OCI-LY3 (cell line): ENCODE measurements around the gene SURF6.

ENCODE experiments used
- CTCF ChIP-seq: fragments of 200-600, 300-600 bp; sonication (generic); IDR thresholded peaks from 2 replicates; pipeline ENCODE4 v1.5.1; 2014; ENCODE audit warnings: antibody characterized with exemption, low read length, low read depth
- EZH2phosphoT487 ChIP-seq: fragments of 200-600 bp; shearing (Covaris generic); IDR thresholded peaks from 2 replicates; pipeline ENCODE4 v1.6.1; 2018; ENCODE audit warnings: antibody characterized with exemption, mixed run types, low read depth

- no peak for TF ChIP-seq CTCF
- no peak for TF ChIP-seq EZH2phosphoT487
These were observed 12.2 kb upstream of the SURF6 start, which contains the start of the genes MED22 and RPL7A for GRCh38 chr9:133347985-133348717.
